ENCODE data around the gene PLXNA4.

- TF ChIP-seq, protein P1, sequence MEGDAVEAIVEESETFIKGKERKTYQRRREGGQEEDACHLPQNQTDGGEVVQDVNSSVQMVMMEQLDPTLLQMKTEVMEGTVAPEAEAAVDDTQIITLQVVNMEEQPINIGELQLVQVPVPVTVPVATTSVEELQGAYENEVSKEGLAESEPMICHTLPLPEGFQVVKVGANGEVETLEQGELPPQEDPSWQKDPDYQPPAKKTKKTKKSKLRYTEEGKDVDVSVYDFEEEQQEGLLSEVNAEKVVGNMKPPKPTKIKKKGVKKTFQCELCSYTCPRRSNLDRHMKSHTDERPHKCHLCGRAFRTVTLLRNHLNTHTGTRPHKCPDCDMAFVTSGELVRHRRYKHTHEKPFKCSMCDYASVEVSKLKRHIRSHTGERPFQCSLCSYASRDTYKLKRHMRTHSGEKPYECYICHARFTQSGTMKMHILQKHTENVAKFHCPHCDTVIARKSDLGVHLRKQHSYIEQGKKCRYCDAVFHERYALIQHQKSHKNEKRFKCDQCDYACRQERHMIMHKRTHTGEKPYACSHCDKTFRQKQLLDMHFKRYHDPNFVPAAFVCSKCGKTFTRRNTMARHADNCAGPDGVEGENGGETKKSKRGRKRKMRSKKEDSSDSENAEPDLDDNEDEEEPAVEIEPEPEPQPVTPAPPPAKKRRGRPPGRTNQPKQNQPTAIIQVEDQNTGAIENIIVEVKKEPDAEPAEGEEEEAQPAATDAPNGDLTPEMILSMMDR (conservative IDR thresholded peaks at IDR 0.05; ENCODE audit: low read depth, low read length) = no peak
- no peak for TF ChIP-seq EZH2 (IDR thresholded peaks at IDR 0.05; ENCODE audit: borderline replicate concordance, low read depth, low read length, poor library complexity, severe bottlenecking)
These were observed 445.8 kb downstream of the PLXNA4 start for GRCh38 chr7:132130497-132130896.

Measured in A673 (cell line).